Immature natural killer cell (primary cell): ENCODE data around the gene NNAT. TPM values are rescaled to one million over a fixed set of nuclear protein-coding genes. Genes with fewer than 3 reads are reported as not detected.
"Not testable (repeated sequence)": the region's sequence is repeated elsewhere in the genome, so short reads cannot be mapped to it uniquely, and the experiment has no call there.

Source experiments
- DNase-seq, 3 donors: peaks; one replicate each; pipeline ENCODE4 v3.0.0; 2022; ENCODE audit warnings: mixed read lengths in 1 of 3
- H3K27ac Mint-ChIP-seq, 6 donors: one replicate each; pipeline ENCODE4 v1.8.0; 2020; ENCODE audit warnings: mixed read lengths in 6 of 6, mild to moderate bottlenecking in 5 of 6, inconsistent platforms in 4 of 6, moderate library complexity in 3 of 6
- H3K27me3 Mint-ChIP-seq, 3 donors: one replicate each; pipeline ENCODE4 v1.8.0; 2020 to 2021; ENCODE audit warnings: low read depth in 3 of 3, mild to moderate bottlenecking in 3 of 3, mixed read lengths in 3 of 3, moderate library complexity in 3 of 3, inconsistent platforms in 1 of 3
- H3K36me3 Mint-ChIP-seq, 3 donors: one replicate each; pipeline ENCODE4 v1.8.0; 2020; ENCODE audit warnings: mixed read lengths in 3 of 3, inconsistent platforms in 2 of 3, mild to moderate bottlenecking in 2 of 3
- H3K4me1 Mint-ChIP-seq, 2 donors: one replicate each; pipeline ENCODE4 v1.8.0; 2020; ENCODE audit warnings: inconsistent platforms in 2 of 2, mild to moderate bottlenecking in 2 of 2, mixed read lengths in 2 of 2, moderate library complexity in 1 of 2
- H3K4me3 Mint-ChIP-seq, 5 donors: one replicate each; pipeline ENCODE4 v1.8.0; 2020; ENCODE audit warnings: mild to moderate bottlenecking in 5 of 5, mixed read lengths in 5 of 5, inconsistent platforms in 3 of 5, moderate library complexity in 3 of 5
- H3K9me3 Mint-ChIP-seq, 6 donors: one replicate each; pipeline ENCODE4 v1.8.0; 2020; ENCODE audit warnings: mild to moderate bottlenecking in 6 of 6, mixed read lengths in 6 of 6, inconsistent platforms in 4 of 6, moderate library complexity in 3 of 6
- polyA plus RNA-seq, 3 donors: library from polyadenylated mRNA; unstranded; fragments of 300-500 nt; fragmentation: Illumina TruSeq; gene quantifications; one replicate each; pipeline ENCODE4 v1.2.3, GENCODE V29; 2021

Gene NNAT
- polyA plus RNA-seq, 3 donors from 2014 or later: 0.20 TPM; not detected in 2

GRCh38 chr20:37545516-37545915 lies 24.5 kb downstream of the NNAT start:
- no peaks in the 10 kb centered on the region for H3K36me3 Mint-ChIP-seq
- no peak for DNase-seq
- H3K4me3 Mint-ChIP-seq: no peak overlapping the region
- no peaks in the 10 kb centered on the region for H3K9me3 Mint-ChIP-seq
- no peak overlapping the region for H3K27ac Mint-ChIP-seq
- H3K4me1 Mint-ChIP-seq: no peaks in the 10 kb centered on the region
- peaks cover 2 to 7% (median 4%) of the 10 kb centered on the region in 3 donors for H3K27me3 Mint-ChIP-seq

DNA sequence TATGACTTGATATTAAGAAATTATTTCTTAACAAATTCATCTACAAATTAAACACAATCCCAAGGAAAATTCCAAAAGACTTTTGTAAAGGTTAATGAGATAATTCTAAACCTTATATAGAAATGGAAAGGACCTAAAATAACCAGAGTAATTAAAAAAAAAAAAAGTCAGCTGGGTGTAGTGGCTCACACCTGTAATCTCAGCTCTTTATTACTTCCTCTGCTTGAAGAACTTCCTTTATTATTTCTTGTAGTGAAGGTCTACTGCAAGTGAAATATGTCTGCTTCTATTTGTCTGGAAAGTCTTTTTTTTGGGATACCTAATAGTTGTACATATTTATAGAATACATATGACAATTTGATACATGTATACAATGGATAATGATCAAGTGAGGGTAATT lies 26.9 kb downstream of the NNAT start:
- H3K27me3 Mint-ChIP-seq: peaks cover 6 to 9% (median 6%) of the 10 kb centered on the region in 3 donors

DNA sequence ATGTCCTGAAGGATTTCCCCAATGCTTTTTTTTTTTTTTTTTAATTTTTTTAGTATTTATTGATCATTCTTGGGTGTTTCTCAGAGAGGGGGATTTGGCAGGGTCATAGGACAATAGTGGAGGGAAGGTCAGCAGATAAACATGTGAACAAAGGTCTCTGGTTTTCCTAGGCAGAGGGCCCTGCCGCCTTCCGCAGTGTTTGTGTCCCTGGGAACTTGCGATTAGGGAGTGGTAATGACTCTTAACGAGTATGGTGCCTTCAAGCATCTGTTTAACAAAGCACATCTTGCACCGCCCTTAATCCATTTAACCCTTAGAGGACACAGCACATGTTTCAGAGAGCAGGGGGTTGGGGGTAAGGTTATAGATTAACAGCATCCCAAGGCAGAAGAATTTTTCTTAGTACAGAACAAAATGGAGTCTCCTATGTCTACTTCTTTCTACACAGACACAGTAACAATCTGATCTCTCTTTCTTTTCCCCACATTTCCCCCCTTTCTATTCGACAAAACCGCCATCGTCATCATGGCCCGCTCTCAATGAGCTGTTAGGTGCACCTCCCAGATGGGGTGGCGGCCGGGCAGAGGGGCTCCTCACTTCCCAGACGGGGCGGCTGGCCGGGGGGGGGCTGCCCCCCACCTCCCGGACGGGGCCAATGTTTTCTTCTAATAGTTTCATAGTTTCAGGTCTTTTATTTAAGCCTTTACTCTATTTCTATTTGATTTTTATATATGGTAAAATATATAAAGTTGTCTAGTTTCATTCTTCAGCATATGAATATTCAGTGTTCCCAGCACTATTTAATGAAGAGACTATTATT lies 29.3 kb downstream of the NNAT start:
- not testable (repeated sequence) for H3K4me3 Mint-ChIP-seq, H3K9me3 Mint-ChIP-seq, DNase-seq, H3K27me3 Mint-ChIP-seq, H3K4me1 Mint-ChIP-seq, H3K36me3 Mint-ChIP-seq, H3K27ac Mint-ChIP-seq

More for the DNA sequence above, 26.9 kb downstream of the NNAT start:
- no peaks in the 10 kb centered on the region for H3K4me1 Mint-ChIP-seq
- H3K36me3 Mint-ChIP-seq: no peaks in the 10 kb centered on the region
- no peak overlapping the region for H3K27ac Mint-ChIP-seq
- H3K4me3 Mint-ChIP-seq: no peak overlapping the region
- DNase-seq: no peak
- no peaks in the 10 kb centered on the region for H3K9me3 Mint-ChIP-seq

- H3K4me1 Mint-ChIP-seq, H3K27ac Mint-ChIP-seq, H3K9me3 Mint-ChIP-seq, DNase-seq, H3K4me3 Mint-ChIP-seq, H3K36me3 Mint-ChIP-seq: not testable (repeated sequence)
- peaks cover 6 to 16% (median 7%) of the 10 kb centered on the region in 3 donors for H3K27me3 Mint-ChIP-seq
Observed at GRCh38 chr20:37551660-37552059, 30.6 kb downstream of the NNAT start.

- Mint-ChIP-seq H3K4me1 (no peaks in the 10 kb centered on the region), H3K27ac (no peak overlapping the region), H3K27me3 (peaks cover 6 to 16% (median 7%) of the 10 kb centered on the region in 3 donors), H3K36me3 (no peaks in the 10 kb centered on the region), H3K4me3 (no peak overlapping the region), H3K9me3 (no peaks in the 10 kb centered on the region)
- no peak for DNase-seq
Observed at GRCh38 chr20:37552415-37552814, 31.4 kb downstream of the NNAT start.

GRCh38 chr20:37554721-37555298 lies 33.8 kb downstream of the NNAT start:
- not testable (repeated sequence) for H3K9me3 Mint-ChIP-seq, H3K4me1 Mint-ChIP-seq, H3K27ac Mint-ChIP-seq, H3K36me3 Mint-ChIP-seq, H3K4me3 Mint-ChIP-seq, DNase-seq
- H3K27me3 Mint-ChIP-seq: peaks cover 6 to 16% (median 11%) of the 10 kb centered on the region in 3 donors

- peaks cover 8 to 16% (median 15%) of the 10 kb centered on the region in 3 donors for H3K27me3 Mint-ChIP-seq
- no peaks in the 10 kb centered on the region for H3K4me1 Mint-ChIP-seq
- H3K4me3 Mint-ChIP-seq: no peak overlapping the region
- no peaks in the 10 kb centered on the region for H3K36me3 Mint-ChIP-seq
- H3K9me3 Mint-ChIP-seq: no peaks in the 10 kb centered on the region
- H3K27ac Mint-ChIP-seq: no peak overlapping the region
- DNase-seq: no peak
Observed at GRCh38 chr20:37556538-37556937, 35.5 kb downstream of the NNAT start.

DNA sequence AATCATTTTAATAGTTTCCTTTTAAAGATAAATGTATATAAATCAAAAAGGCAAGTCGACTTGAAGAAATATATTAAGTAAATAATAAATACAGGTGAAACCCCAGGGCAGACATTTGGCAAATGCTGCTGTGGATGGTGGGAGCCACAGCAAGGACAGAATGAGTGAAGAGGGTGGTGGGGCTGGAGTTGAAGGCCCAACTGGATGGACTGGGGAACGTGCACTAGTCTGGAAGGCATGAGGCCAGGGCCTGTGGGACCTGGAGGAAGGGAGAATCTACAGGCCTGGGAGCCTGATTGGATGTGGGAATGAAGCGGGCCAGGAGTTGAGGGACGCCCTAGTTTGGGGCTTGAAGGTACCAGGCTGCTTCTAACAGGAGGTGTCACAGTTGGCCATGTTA lies 37.3 kb downstream of the NNAT start:
- no peaks in the 10 kb centered on the region for H3K36me3 Mint-ChIP-seq
- no peak for DNase-seq
- no peaks in the 10 kb centered on the region for H3K9me3 Mint-ChIP-seq
- H3K4me1 Mint-ChIP-seq: no peaks in the 10 kb centered on the region
- H3K27me3 Mint-ChIP-seq: peaks cover 9 to 13% (median 12%) of the 10 kb centered on the region in 3 donors
- no peak overlapping the region for H3K27ac Mint-ChIP-seq
- no peak overlapping the region for H3K4me3 Mint-ChIP-seq

DNA sequence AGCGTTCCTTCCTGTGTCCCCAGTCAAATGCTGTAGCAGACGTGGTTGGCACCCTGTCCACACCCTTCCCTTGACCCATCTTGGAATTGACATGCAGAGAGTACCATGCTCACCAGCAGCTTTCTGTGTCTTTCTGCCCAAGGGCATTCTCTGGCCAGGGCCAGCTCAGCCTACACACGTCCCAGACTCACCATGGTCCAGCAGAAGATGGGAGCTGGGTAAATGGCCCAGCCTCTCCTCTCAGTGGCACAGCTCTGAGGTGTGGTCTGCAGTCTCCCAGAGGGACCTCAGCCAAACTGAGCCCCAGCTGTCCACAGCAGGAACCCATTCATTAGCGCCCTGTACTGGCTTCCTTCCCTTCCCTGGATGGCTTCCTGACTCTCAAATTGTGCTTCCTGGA lies 37.7 kb downstream of the NNAT start:
- peaks cover 9 to 12% (median 10%) of the 10 kb centered on the region in 3 donors for H3K27me3 Mint-ChIP-seq
- no peak overlapping the region for H3K27ac Mint-ChIP-seq
- H3K36me3 Mint-ChIP-seq: no peaks in the 10 kb centered on the region
- H3K4me3 Mint-ChIP-seq: no peak overlapping the region
- H3K9me3 Mint-ChIP-seq: no peaks in the 10 kb centered on the region
- no peak for DNase-seq
- no peaks in the 10 kb centered on the region for H3K4me1 Mint-ChIP-seq

DNA sequence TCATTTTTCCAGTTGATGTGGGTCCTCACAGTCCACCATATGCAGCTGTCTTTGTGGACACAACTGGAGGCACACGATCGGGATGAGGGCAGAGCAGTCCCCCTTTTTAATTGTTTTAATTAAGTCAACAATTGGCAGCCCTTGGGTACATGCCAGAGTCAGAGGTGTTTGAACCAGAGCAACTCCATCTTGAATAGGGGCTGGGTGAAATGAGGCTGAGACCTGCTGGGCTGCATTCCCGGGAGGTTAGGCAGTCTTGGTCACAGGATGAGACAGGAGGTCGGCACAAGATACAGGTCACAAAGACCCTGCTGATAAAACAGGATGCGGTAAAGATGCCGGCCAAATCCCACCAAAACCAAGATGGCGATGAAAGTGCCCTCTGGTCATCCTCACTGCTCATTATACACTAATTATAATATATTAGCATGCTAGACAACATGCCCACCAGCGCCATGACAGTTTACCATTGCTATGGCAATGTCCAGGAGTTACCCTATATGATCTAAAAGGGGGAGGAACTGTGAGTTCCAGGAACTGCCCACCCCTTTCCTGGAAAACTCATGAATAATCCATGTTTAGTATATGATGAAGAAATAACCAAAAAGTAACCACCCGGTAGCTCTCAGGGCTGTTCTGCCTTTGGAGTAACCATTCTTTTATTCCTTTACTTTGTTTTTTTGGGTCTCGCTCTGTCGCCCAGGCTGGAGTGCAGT lies 38.4 kb downstream of the NNAT start:
- no peak for DNase-seq
- Mint-ChIP-seq H3K9me3 (no peaks in the 10 kb centered on the region), H3K27me3 (peaks cover 9 to 14% (median 12%) of the 10 kb centered on the region in 3 donors), H3K27ac (no peak overlapping the region), H3K36me3 (no peaks in the 10 kb centered on the region), H3K4me3 (no peak overlapping the region), H3K4me1 (no peaks in the 10 kb centered on the region)

- H3K36me3 Mint-ChIP-seq: no peaks in the 10 kb centered on the region
- no peak overlapping the region for H3K27ac Mint-ChIP-seq
- H3K4me3 Mint-ChIP-seq: no peak overlapping the region
- H3K27me3 Mint-ChIP-seq: peaks cover 8 to 19% (median 12%) of the 10 kb centered on the region in 3 donors
- peaks cover 0 to 1% (median 0%) of the 10 kb centered on the region in 6 donors for H3K9me3 Mint-ChIP-seq
- H3K4me1 Mint-ChIP-seq: no peaks in the 10 kb centered on the region
- DNase-seq: no peak
Observed at GRCh38 chr20:37560629-37561028, 39.6 kb downstream of the NNAT start.

- Mint-ChIP-seq H3K4me3 (no peak overlapping the region), H3K27ac (no peak overlapping the region), H3K27me3 (peaks cover 6 to 27% (median 10%) of the 10 kb centered on the region in 3 donors), H3K9me3 (peaks cover 0 to 1% (median 0%) of the 10 kb centered on the region in 6 donors), H3K36me3 (no peaks in the 10 kb centered on the region), H3K4me1 (no peaks in the 10 kb centered on the region)
- DNase-seq: no peak
Observed at GRCh38 chr20:37562695-37563480, 41.8 kb downstream of the NNAT start.

DNA sequence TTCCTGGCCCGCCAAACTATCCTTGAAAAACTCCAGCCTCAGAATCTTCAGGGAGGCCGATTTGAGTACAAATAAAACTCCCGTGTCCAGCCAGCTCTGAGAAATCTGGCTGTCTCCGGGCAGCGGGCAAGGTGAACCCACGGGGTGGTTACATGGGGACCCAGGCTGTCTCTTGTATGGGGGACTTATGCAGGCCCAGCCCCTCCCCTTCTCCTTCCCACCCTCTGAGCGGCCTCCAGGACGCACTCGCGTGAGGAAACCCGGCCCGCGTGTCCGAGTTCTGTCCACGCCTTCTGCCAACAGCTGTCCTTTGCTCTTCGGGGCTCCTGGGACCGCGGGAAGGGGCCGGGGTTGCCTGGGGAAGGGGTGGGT lies 43.0 kb downstream of the NNAT start:
- DNase-seq: no peak
- Mint-ChIP-seq H3K36me3 (no peaks in the 10 kb centered on the region), H3K27ac (no peak overlapping the region), H3K4me3 (no peak overlapping the region), H3K9me3 (peaks cover 0 to 1% (median 0%) of the 10 kb centered on the region in 6 donors), H3K27me3 (peaks cover 10 to 22% (median 10%) of the 10 kb centered on the region in 3 donors), H3K4me1 (no peaks in the 10 kb centered on the region)
